ENCODE data around the gene FOXO1. TPM values are rescaled to one million over a fixed set of nuclear protein-coding genes. Genes with fewer than 3 reads are reported as not detected.

Gene FOXO1
- total and polyA plus RNA-seq, 9 donors = 11.2 to 18.1 (median 13.1) TPM

- Histone ChIP-seq H3K4me3 (ENCODE audit: low read length) (no peak overlapping the region), H3K27me3 (ENCODE audit: control insufficient read depth, insufficient read depth, low read length) (no peaks in the 10 kb centered on the region), H3K36me3 (ENCODE audit: control insufficient read depth, insufficient read depth, low read length) (no peaks in the 10 kb centered on the region), H3K9me3 (replicated peaks; ENCODE audit: control insufficient read depth, low read depth, low read length) (no peaks in the 10 kb centered on the region), H3K4me1 (ENCODE audit: control insufficient read depth, insufficient read depth, low read length) (peaks cover 11% of the 10 kb centered on the region), H3K27ac (ENCODE audit: low read length) (peak overlapping the region; percentile 29)
- no CpG with 5 or more reads among the region's 4 CpGs for WGBS (ENCODE audit: insufficient coverage)
- DNase-seq = peak; percentile 40
These were observed 6.2 kb downstream of the FOXO1 start for GRCh38 chr13:40660141-40660664.

GRCh38 chr13:40657951-40658350 is 8.5 kb downstream of the FOXO1 start:
- H3K27ac ChIP-seq (ENCODE audit: low read length) = no peak overlapping the region

GRCh38 chr13:40657307-40657706 is 9.1 kb downstream of the FOXO1 start:
- DNase-seq = no peak
- 71% methylated on average over 1 of the region's 5 CpGs for WGBS (ENCODE audit: insufficient coverage)
- Histone ChIP-seq H3K9me3 (replicated peaks; ENCODE audit: control insufficient read depth, low read depth, low read length) (no peaks in the 10 kb centered on the region), H3K4me3 (ENCODE audit: low read length) (no peak overlapping the region), H3K27me3 (ENCODE audit: control insufficient read depth, insufficient read depth, low read length) (no peaks in the 10 kb centered on the region), H3K4me1 (ENCODE audit: control insufficient read depth, insufficient read depth, low read length) (peaks cover 10% of the 10 kb centered on the region), H3K27ac (ENCODE audit: low read length) (no peak overlapping the region), H3K36me3 (ENCODE audit: control insufficient read depth, insufficient read depth, low read length) (no peaks in the 10 kb centered on the region)

More at GRCh38 chr13:40657951-40658350, 8.5 kb downstream of the FOXO1 start:
- WGBS (ENCODE audit: insufficient coverage) = 67% methylated on average over 1 of the region's 4 CpGs
- H3K36me3 ChIP-seq (ENCODE audit: control insufficient read depth, insufficient read depth, low read length) = no peaks in the 10 kb centered on the region
- DNase-seq = no peak
- peaks cover 11% of the 10 kb centered on the region for H3K4me1 ChIP-seq (ENCODE audit: control insufficient read depth, insufficient read depth, low read length)
- no peaks in the 10 kb centered on the region for H3K9me3 ChIP-seq (replicated peaks; ENCODE audit: control insufficient read depth, low read depth, low read length)
- H3K4me3 ChIP-seq (ENCODE audit: low read length) = no peak overlapping the region
- H3K27me3 ChIP-seq (ENCODE audit: control insufficient read depth, insufficient read depth, low read length) = no peaks in the 10 kb centered on the region

GRCh38 chr13:40656358-40656757 is 10.1 kb downstream of the FOXO1 start:
- WGBS (ENCODE audit: insufficient coverage) = no CpG with 5 or more reads among the region's 1 CpG

GRCh38 chr13:40653527-40654318 is 12.7 kb downstream of the FOXO1 start:
- H3K4me3 ChIP-seq (ENCODE audit: low read length) = no peak overlapping the region
- H3K27ac ChIP-seq (ENCODE audit: low read length) = no peak overlapping the region
- no peaks in the 10 kb centered on the region for H3K4me1 ChIP-seq (ENCODE audit: control insufficient read depth, insufficient read depth, low read length)
- H3K36me3 ChIP-seq (ENCODE audit: control insufficient read depth, insufficient read depth, low read length) = no peaks in the 10 kb centered on the region
- no peaks in the 10 kb centered on the region for H3K9me3 ChIP-seq (replicated peaks; ENCODE audit: control insufficient read depth, low read depth, low read length)
- no peaks in the 10 kb centered on the region for H3K27me3 ChIP-seq (ENCODE audit: control insufficient read depth, insufficient read depth, low read length)
- DNase-seq = no peak
- 91% methylated on average over 1 of the region's 3 CpGs for WGBS (ENCODE audit: insufficient coverage)

More at GRCh38 chr13:40656358-40656757, 10.1 kb downstream of the FOXO1 start:
- Histone ChIP-seq H3K27me3 (ENCODE audit: control insufficient read depth, insufficient read depth, low read length) (no peaks in the 10 kb centered on the region), H3K4me1 (ENCODE audit: control insufficient read depth, insufficient read depth, low read length) (peaks cover 10% of the 10 kb centered on the region), H3K36me3 (ENCODE audit: control insufficient read depth, insufficient read depth, low read length) (no peaks in the 10 kb centered on the region), H3K4me3 (ENCODE audit: low read length) (no peak overlapping the region), H3K27ac (ENCODE audit: low read length) (no peak overlapping the region), H3K9me3 (replicated peaks; ENCODE audit: control insufficient read depth, low read depth, low read length) (no peaks in the 10 kb centered on the region)
- no peak for DNase-seq

GRCh38 chr13:40652588-40652940 is 13.9 kb downstream of the FOXO1 start:
- no peaks in the 10 kb centered on the region for H3K27me3 ChIP-seq (ENCODE audit: control insufficient read depth, insufficient read depth, low read length)
- no peaks in the 10 kb centered on the region for H3K4me1 ChIP-seq (ENCODE audit: control insufficient read depth, insufficient read depth, low read length)
- no peak overlapping the region for H3K4me3 ChIP-seq (ENCODE audit: low read length)
- DNase-seq = no peak
- no peaks in the 10 kb centered on the region for H3K9me3 ChIP-seq (replicated peaks; ENCODE audit: control insufficient read depth, low read depth, low read length)
- WGBS (ENCODE audit: insufficient coverage) = no CpG with 5 or more reads among the region's 2 CpGs
- H3K36me3 ChIP-seq (ENCODE audit: control insufficient read depth, insufficient read depth, low read length) = no peaks in the 10 kb centered on the region
- H3K27ac ChIP-seq (ENCODE audit: low read length) = no peak overlapping the region

GRCh38 chr13:40651866-40652587 is 14.4 kb downstream of the FOXO1 start:
- Histone ChIP-seq H3K27me3 (ENCODE audit: control insufficient read depth, insufficient read depth, low read length) (no peaks in the 10 kb centered on the region), H3K27ac (ENCODE audit: low read length) (no peak overlapping the region), H3K4me1 (ENCODE audit: control insufficient read depth, insufficient read depth, low read length) (no peaks in the 10 kb centered on the region), H3K9me3 (replicated peaks; ENCODE audit: control insufficient read depth, low read depth, low read length) (no peaks in the 10 kb centered on the region), H3K36me3 (ENCODE audit: control insufficient read depth, insufficient read depth, low read length) (no peaks in the 10 kb centered on the region), H3K4me3 (ENCODE audit: low read length) (no peak overlapping the region)
- WGBS (ENCODE audit: insufficient coverage) = 93% methylated on average over 9 of the region's 14 CpGs
- DNase-seq = no peak

GRCh38 chr13:40648841-40649240 is 17.6 kb downstream of the FOXO1 start:
- Histone ChIP-seq H3K36me3 (ENCODE audit: control insufficient read depth, insufficient read depth, low read length) (no peaks in the 10 kb centered on the region), H3K27me3 (ENCODE audit: control insufficient read depth, insufficient read depth, low read length) (no peaks in the 10 kb centered on the region), H3K27ac (ENCODE audit: low read length) (no peak overlapping the region), H3K4me1 (ENCODE audit: control insufficient read depth, insufficient read depth, low read length) (no peaks in the 10 kb centered on the region), H3K4me3 (ENCODE audit: low read length) (no peak overlapping the region), H3K9me3 (replicated peaks; ENCODE audit: control insufficient read depth, low read depth, low read length) (no peaks in the 10 kb centered on the region)
- no peak for DNase-seq
- no CpG with 5 or more reads among the region's 3 CpGs for WGBS (ENCODE audit: insufficient coverage)

- Histone ChIP-seq H3K27me3 (ENCODE audit: control insufficient read depth, insufficient read depth, low read length) (no peaks in the 10 kb centered on the region), H3K4me3 (ENCODE audit: low read length) (no peak overlapping the region), H3K9me3 (replicated peaks; ENCODE audit: control insufficient read depth, low read depth, low read length) (no peaks in the 10 kb centered on the region), H3K4me1 (ENCODE audit: control insufficient read depth, insufficient read depth, low read length) (no peaks in the 10 kb centered on the region), H3K36me3 (ENCODE audit: control insufficient read depth, insufficient read depth, low read length) (no peaks in the 10 kb centered on the region), H3K27ac (ENCODE audit: low read length) (no peak overlapping the region)
- DNase-seq = no peak
- WGBS (ENCODE audit: insufficient coverage) = no CpG with 5 or more reads among the region's 2 CpGs
These were observed 18.4 kb downstream of the FOXO1 start for GRCh38 chr13:40648040-40648439.

- Histone ChIP-seq H3K36me3 (ENCODE audit: control insufficient read depth, insufficient read depth, low read length) (no peaks in the 10 kb centered on the region), H3K27ac (ENCODE audit: low read length) (peak overlapping the region; percentile 35), H3K4me3 (ENCODE audit: low read length) (no peak overlapping the region), H3K4me1 (ENCODE audit: control insufficient read depth, insufficient read depth, low read length) (no peaks in the 10 kb centered on the region), H3K27me3 (ENCODE audit: control insufficient read depth, insufficient read depth, low read length) (no peaks in the 10 kb centered on the region), H3K9me3 (replicated peaks; ENCODE audit: control insufficient read depth, low read depth, low read length) (no peaks in the 10 kb centered on the region)
- 93% methylated on average over 2 of the region's 3 CpGs for WGBS (ENCODE audit: insufficient coverage)
- peak; percentile 33 for DNase-seq
These were observed 21.4 kb downstream of the FOXO1 start for GRCh38 chr13:40644838-40645604.

Measured in muscle of leg (tissue), 11 donors.